ENCODE data around the gene PRPSAP2. TPM values are rescaled to one million over a fixed set of nuclear protein-coding genes. Genes with fewer than 3 reads are reported as not detected.

Gene PRPSAP2
- total RNA-seq, 3 donors from 2014 or later = 32.6 to 42.1 (median 35.0) TPM

DNA sequence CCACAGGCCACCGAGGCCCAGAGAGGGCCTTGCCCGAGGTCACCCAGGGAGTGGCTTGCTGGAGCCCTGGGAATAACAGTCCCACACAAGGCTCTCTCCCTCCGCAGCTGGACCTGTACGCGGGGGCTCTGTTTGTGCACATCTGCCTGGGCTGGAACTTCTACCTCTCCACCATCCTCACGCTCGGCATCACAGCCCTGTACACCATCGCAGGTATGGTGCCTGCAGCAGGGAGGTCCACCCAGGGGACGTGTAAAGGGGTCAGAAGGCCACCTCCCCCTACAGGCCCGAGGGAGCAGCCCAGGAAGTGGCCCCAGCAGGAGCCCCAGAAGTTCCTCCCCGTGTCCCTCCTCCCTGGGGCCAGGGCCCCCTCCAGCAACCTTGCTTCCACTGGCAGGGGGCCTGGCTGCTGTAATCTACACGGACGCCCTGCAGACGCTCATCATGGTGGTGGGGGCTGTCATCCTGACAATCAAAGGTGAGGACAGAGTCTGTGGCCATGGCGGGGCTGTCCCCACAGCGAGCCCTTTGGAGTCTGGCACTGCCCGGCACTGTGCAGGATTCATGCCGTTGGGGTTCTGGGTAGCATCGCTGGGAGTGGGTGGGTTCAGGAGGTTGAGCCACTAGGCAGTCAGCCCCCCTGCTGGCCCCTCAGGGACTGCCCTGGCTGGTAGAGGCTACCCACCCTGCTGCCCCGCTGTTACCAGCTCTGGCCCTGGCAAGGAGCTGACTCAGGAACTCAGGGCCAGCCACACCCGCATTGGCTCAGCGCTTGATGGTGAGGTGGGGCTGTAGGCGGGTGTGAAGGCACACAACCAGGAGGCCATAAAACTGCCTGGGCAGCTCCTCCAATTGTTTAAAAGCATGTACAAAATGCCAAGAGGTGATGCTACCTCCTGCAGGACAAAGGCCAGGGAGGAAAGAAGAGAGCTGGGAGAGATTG, 111.3 kb downstream of the PRPSAP2 start:
- ATAC-seq = peak; percentile 92
- Histone ChIP-seq H3K4me1 (ENCODE audit: low read depth) (peaks cover 33% of the 10 kb centered on the region), H3K4me3 (no peak overlapping the region), H3K9me3 (no peaks in the 10 kb centered on the region), H3K36me3 (ENCODE audit: low read depth) (no peaks in the 10 kb centered on the region)
- TF ChIP-seq, protein P1, sequence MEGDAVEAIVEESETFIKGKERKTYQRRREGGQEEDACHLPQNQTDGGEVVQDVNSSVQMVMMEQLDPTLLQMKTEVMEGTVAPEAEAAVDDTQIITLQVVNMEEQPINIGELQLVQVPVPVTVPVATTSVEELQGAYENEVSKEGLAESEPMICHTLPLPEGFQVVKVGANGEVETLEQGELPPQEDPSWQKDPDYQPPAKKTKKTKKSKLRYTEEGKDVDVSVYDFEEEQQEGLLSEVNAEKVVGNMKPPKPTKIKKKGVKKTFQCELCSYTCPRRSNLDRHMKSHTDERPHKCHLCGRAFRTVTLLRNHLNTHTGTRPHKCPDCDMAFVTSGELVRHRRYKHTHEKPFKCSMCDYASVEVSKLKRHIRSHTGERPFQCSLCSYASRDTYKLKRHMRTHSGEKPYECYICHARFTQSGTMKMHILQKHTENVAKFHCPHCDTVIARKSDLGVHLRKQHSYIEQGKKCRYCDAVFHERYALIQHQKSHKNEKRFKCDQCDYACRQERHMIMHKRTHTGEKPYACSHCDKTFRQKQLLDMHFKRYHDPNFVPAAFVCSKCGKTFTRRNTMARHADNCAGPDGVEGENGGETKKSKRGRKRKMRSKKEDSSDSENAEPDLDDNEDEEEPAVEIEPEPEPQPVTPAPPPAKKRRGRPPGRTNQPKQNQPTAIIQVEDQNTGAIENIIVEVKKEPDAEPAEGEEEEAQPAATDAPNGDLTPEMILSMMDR (IDR thresholded peaks at IDR 0.05) = no peak
- DNase-seq = peak; percentile 90 to 92 (median 91)
- intact Hi-C loops (cut with DNase I, micrococcal nuclease) = no loop called here

DNA sequence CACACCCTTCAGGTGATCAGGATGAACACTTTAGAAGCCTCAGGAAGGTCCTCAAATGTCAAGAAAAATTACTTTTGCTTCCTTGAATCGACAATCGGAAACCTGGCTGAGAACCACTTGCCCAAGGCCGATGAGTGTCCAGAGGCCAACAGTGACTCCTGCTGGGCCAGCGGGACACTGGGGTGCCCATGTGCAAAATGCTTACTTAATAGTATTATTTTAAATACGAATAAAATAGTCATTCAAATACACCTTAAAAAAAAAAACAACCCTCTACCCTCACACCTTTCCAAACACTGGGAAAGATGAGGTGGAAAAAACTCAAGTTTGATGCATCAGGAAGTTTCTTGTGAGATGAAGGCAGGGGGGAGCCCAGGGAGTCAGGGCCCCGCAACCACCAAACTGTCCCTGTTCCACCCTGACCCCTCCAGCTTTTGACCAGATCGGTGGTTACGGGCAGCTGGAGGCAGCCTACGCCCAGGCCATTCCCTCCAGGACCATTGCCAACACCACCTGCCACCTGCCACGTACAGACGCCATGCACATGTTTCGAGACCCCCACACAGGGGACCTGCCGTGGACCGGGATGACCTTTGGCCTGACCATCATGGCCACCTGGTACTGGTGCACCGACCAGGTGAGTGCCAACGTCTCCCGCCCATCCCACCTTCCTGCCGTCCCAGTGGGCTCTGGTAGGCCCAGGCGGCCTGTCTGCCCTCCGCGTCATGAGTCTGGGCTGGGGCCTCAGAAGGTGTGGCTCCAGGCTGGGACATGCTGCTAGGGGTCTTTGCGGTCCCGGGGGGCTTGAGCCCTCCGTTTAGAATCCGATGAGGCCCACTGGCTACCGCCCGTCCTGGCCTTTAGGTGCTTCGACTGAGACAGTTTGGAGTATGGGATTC, 112.9 kb downstream of the PRPSAP2 start:
- intact Hi-C loops (cut with DNase I, micrococcal nuclease) = no loop called here
- TF ChIP-seq, protein P1 (IDR thresholded peaks at IDR 0.05) = no peak
- H3K36me3 ChIP-seq (ENCODE audit: low read depth) = no peaks in the 10 kb centered on the region

DNA sequence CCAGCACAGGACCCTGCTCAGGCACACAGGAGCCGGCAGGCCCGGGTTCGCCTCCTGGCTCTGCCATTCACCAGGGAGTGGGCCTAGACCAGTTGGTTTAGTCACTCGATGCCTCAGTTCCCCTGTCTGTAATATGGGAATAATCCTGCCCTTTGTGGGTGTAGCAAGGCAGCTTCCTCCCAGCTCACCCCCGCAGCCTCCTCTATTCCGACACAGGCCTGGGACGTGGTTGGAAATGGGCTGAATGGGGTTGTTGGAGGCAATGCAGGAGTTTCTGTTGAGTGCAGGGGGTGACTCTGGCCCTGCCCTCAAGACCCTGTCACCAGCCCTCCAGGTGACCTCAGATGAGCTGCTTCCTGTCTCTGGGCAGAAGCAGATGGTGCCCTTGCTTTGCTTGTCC, 113.9 kb downstream of the PRPSAP2 start:
- H3K36me3 ChIP-seq (ENCODE audit: low read depth) = no peaks in the 10 kb centered on the region

More for the DNA sequence above, 112.9 kb downstream of the PRPSAP2 start:
- Histone ChIP-seq H3K9me3 (no peaks in the 10 kb centered on the region), H3K4me1 (ENCODE audit: low read depth) (peaks cover 47% of the 10 kb centered on the region), H3K4me3 (no peak overlapping the region)
- no peak for ATAC-seq
- DNase-seq = peak; percentile 44 to 61 (median 57)

DNA sequence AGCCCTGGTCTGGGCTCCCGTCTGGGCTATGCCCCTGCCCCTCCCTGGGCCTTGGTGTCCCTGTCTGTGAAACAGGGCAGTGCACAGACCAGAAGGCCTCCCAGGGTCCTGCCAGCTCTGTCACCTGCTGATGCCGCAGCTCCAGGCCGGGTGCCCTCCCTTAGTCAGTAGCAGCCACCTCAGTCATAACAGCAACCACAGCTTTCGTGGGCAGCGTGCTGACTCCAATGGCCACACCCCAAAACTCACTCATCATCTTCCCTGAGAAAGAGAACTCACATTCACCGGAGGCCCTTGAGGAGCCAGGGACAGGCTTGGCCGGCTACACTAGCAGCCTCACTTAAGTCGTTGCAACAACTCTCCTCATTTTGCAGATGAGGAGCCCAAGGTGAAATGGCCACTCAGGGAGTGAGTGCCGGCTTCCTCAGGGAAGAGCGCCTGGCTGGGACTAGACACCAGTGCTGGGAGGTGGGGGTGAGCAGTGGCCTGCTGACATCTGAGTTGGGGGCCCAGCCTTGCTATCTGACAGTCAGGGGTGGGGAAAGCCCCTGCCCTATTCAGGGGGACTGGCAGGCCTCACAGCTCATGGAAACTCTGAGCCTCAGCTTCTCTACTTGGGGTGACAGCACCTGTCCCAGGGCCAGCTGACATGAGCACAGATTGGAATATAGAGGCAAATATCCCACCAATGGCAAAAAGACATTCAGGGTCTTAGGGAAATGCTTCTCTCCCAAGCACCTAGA, 116.6 kb downstream of the PRPSAP2 start:
- no peak for DNase-seq

More for the DNA sequence above, 113.9 kb downstream of the PRPSAP2 start:
- DNase-seq (no peak), ATAC-seq (no peak)
- intact Hi-C loops (cut with DNase I, micrococcal nuclease) = no loop called here
- Histone ChIP-seq H3K4me3 (no peak overlapping the region), H3K9me3 (no peaks in the 10 kb centered on the region), H3K4me1 (ENCODE audit: low read depth) (peaks cover 52% of the 10 kb centered on the region)
- TF ChIP-seq, protein P1 (IDR thresholded peaks at IDR 0.05) = no peak

More for the DNA sequence above, 116.6 kb downstream of the PRPSAP2 start:
- intact Hi-C loops (cut with DNase I, micrococcal nuclease) = no loop called here
- TF ChIP-seq, protein P1 (IDR thresholded peaks at IDR 0.05) = no peak
- Histone ChIP-seq H3K9me3 (no peaks in the 10 kb centered on the region), H3K4me3 (no peak overlapping the region), H3K36me3 (ENCODE audit: low read depth) (no peaks in the 10 kb centered on the region), H3K4me1 (ENCODE audit: low read depth) (peaks cover 44% of the 10 kb centered on the region)
- no peak for ATAC-seq

All from mucosa of descending colon (tissue), 3 donors.